ENCODE data around the gene IL23A.

DNA sequence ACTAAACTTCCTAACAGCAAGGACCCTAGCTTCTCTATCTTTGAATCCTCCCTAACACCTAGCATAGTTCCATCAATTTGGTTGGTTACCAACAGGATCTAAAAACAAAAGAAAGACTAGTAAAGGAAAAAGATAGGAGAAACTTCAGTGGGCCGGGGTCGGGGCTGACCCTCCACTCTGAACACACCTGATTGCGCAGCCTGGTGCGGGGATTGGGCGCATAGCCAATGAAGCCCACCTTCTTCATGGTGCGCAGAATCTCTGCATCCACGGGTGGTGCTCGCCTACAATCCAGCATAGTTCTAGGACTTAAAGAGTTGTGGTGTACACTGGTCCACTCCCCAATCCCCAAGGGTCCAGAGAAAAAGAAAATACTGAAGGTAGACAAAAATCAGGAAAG, 12.6 kb upstream of the IL23A start:
- TF ChIP-seq, protein P1, sequence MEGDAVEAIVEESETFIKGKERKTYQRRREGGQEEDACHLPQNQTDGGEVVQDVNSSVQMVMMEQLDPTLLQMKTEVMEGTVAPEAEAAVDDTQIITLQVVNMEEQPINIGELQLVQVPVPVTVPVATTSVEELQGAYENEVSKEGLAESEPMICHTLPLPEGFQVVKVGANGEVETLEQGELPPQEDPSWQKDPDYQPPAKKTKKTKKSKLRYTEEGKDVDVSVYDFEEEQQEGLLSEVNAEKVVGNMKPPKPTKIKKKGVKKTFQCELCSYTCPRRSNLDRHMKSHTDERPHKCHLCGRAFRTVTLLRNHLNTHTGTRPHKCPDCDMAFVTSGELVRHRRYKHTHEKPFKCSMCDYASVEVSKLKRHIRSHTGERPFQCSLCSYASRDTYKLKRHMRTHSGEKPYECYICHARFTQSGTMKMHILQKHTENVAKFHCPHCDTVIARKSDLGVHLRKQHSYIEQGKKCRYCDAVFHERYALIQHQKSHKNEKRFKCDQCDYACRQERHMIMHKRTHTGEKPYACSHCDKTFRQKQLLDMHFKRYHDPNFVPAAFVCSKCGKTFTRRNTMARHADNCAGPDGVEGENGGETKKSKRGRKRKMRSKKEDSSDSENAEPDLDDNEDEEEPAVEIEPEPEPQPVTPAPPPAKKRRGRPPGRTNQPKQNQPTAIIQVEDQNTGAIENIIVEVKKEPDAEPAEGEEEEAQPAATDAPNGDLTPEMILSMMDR (IDR thresholded peaks at IDR 0.05), result no peak
- no peak for TF ChIP-seq POLR2A (IDR thresholded peaks at IDR 0.05)

All from body of pancreas (tissue), 4 donors.